K562 (cell line): ENCODE results near the gene KRT33A. TPM values are rescaled to one million over a fixed set of nuclear protein-coding genes. Genes with fewer than 3 reads are reported as not detected.

Experiments
- ATAC-seq: fragments of 200-7000 bp; cut with Tn5 transposase; 3 replicates; pipeline ENCODE4 v1.9.1; 2020; ENCODE audit warnings: moderate library complexity
- BruUV-seq: library from RNA; stranded (reverse); fragments of 400-500 nt; replicated peaks from 2 replicates; lab custom pipeline; 2021; lab: Mats Ljungman, UMichigan
- CTCF ChIA-PET: fragments of 300-600 bp; formaldehyde crosslinking; extraction: SDS; loops from one replicate; lab custom pipeline; 2021; ENCODE audit warnings: low intra/inter-chr PET ratio; lab: Yijun Ruan, JAX
- POLR2A ChIA-PET: fragments of 300-600, 350-650 bp; sonication (Branson Sonifier 250); formaldehyde crosslinking; extraction: SDS; loops from one replicate; lab custom pipeline; 2021; ENCODE audit warnings: antibody characterized with exemption, inconsistent platforms; lab: Yijun Ruan, JAX
- DNase-seq, 4 experiments: peaks; one replicate each; pipeline versions ENCODE4 v3.0.0 to v3.0.0-alpha.2; 2011 to 2018; ENCODE audit warnings: low spot score in 3 of 4, mixed read lengths in 3 of 4; ENCODE audit errors: extremely low read depth in 1 of 4
- FAIRE-seq: peaks from 2 replicates; lab custom pipeline; 2011; peaks lifted over from hg19 to GRCh38; lab: Jason Lieb, UNC
- H2AFZ ChIP-seq: 2 replicates; pipeline ENCODE4 v1.6.0; 2011; ENCODE audit warnings: low read depth, low read length, control low read depth, inconsistent platforms
- H3K27ac ChIP-seq: fragments of 200-600 bp; 3 replicates; pipeline ENCODE4 v1.8.0; 2011; ENCODE audit warnings: low read depth, mild to moderate bottlenecking, control low read depth, inconsistent platforms, low read length, moderate library complexity, mixed read lengths; ENCODE audit errors: extremely low read depth
- H3K27me3 ChIP-seq, 2 experiments: fragments of 300-600 bp in 1 of 2; 2 replicates in 1 of 2; 3 replicates in 1 of 2; pipeline versions ENCODE4 v1.6.0 to v1.8.0; 2011; ENCODE audit warnings: inconsistent platforms in 2 of 2, low read length in 2 of 2, mild to moderate bottlenecking in 1 of 2, mixed read lengths in 1 of 2, moderate library complexity in 1 of 2; ENCODE audit not compliant: control insufficient read depth in 2 of 2, insufficient read depth in 2 of 2
- H3K36me3 ChIP-seq: fragments of 300-600 bp; 3 replicates; pipeline ENCODE4 v1.8.0; 2011; ENCODE audit warnings: mild to moderate bottlenecking, low read length, inconsistent platforms; ENCODE audit not compliant: control insufficient read depth, insufficient read depth
- H3K4me1 ChIP-seq, 2 experiments: fragments of 200-600 bp in 1 of 2; replicated peaks in 1 of 2; 2 replicates in 1 of 2; 3 replicates in 1 of 2; pipeline versions ENCODE4 v1.5.1 to v1.8.0; 2011; ENCODE audit warnings: inconsistent platforms in 2 of 2, low read length in 2 of 2, mild to moderate bottlenecking in 1 of 2, mixed read lengths in 1 of 2, moderate library complexity in 1 of 2; ENCODE audit not compliant: control insufficient read depth in 2 of 2, insufficient read depth in 2 of 2
- H3K4me2 ChIP-seq: 2 replicates; pipeline ENCODE4 v1.6.1; 2011; ENCODE audit warnings: low read length, control low read depth, inconsistent platforms, mixed read lengths; ENCODE audit not compliant: insufficient read depth
- H3K4me3 ChIP-seq: fragments of 200-600 bp; sonication (generic), shearing (Covaris generic); 2 replicates; pipeline ENCODE4 v1.5.1; 2016; ENCODE audit warnings: control low read depth, inconsistent platforms
- H3K79me2 ChIP-seq: fragments of 200-600 bp; 3 replicates; pipeline ENCODE4 v1.8.0; 2011; ENCODE audit warnings: low read length, inconsistent platforms; ENCODE audit not compliant: control insufficient read depth, insufficient read depth
- H3K9ac ChIP-seq, 2 experiments: 2 replicates each; pipeline versions ENCODE4 v1.6.0 to v1.6.1; 2011; ENCODE audit warnings: low read depth in 2 of 2, low read length in 2 of 2, control low read depth in 1 of 2, inconsistent platforms in 1 of 2, mild to moderate bottlenecking in 1 of 2, mixed read lengths in 1 of 2; ENCODE audit not compliant: insufficient read depth in 1 of 2
- H3K9me1 ChIP-seq: one replicate; pipeline ENCODE4 v1.6.0; 2011; ENCODE audit warnings: inconsistent platforms, mild to moderate bottlenecking, low read length, moderate library complexity; ENCODE audit not compliant: control insufficient read depth, insufficient read depth
- H3K9me3 ChIP-seq: replicated peaks from 2 replicates; pipeline ENCODE4 v1.5.1; 2011; ENCODE audit warnings: low read depth, low read length, inconsistent platforms; ENCODE audit not compliant: control insufficient read depth, insufficient read depth
- H4K20me1 ChIP-seq: replicated peaks from 2 replicates; pipeline ENCODE4 v1.6.1; 2011; ENCODE audit warnings: low read length, inconsistent platforms, mixed read lengths; ENCODE audit not compliant: control insufficient read depth, insufficient read depth
- BCOR ChIP-seq: fragments of 450-650 bp; IDR thresholded peaks from 2 replicates; pipeline ENCODE4 v1.6.1; 2016
- FOXO4 ChIP-seq: fragments of 450-650 bp; formaldehyde crosslinking; IDR thresholded peaks from 2 replicates; pipeline ENCODE4 v1.4.0; 2020; ENCODE audit warnings: mild to moderate bottlenecking, moderate library complexity
- GTF2A2 ChIP-seq: IDR thresholded peaks from 2 replicates; pipeline ENCODE4 v1.6.1; 2016; ENCODE audit warnings: mild to moderate bottlenecking, missing genetic modification characterization, missing compliant biosample characterization
- HMBOX1 ChIP-seq: sonication (generic); IDR thresholded peaks from 2 replicates; pipeline ENCODE4 v1.6.1; 2016
- KDM4B ChIP-seq, 2 experiments: fragments of 450-650 bp in 1 of 2; sonication (generic) in 1 of 2; IDR thresholded peaks; 2 replicates each; pipeline ENCODE4 v1.6.1; 2016 to 2017; ENCODE audit warnings: borderline replicate concordance in 2 of 2, antibody characterized with exemption in 1 of 2, low read depth in 1 of 2, mild to moderate bottlenecking in 1 of 2
- KLF10 ChIP-seq: fragments of 250-450 bp; sonication (Bioruptor Pico); IDR thresholded peaks from 2 replicates; pipeline ENCODE4 v1.6.1; 2021; ENCODE audit warnings: matching md5 sums
- MTA2 ChIP-seq: fragments of 450-650 bp; IDR thresholded peaks from 2 replicates; pipeline ENCODE4 v1.6.1; 2016; ENCODE audit warnings: low read depth
- NCOA4 ChIP-seq: fragments of 450-650 bp; IDR thresholded peaks from 2 replicates; pipeline ENCODE4 v1.6.1; 2018; ENCODE audit warnings: mild to moderate bottlenecking; ENCODE audit not compliant: partially characterized antibody
- NEUROD1 ChIP-seq: fragments of 150-350 bp; IDR thresholded peaks from 2 replicates; pipeline ENCODE4 v1.6.1; 2014; ENCODE audit warnings: borderline replicate concordance, low read length, low read depth; ENCODE audit not compliant: partially characterized antibody
- PRPF4 ChIP-seq: fragments of 200-400 bp; formaldehyde crosslinking; IDR thresholded peaks from one replicate; pipeline ENCODE4 v1.6.1; 2017; ENCODE audit warnings: low read length, low read depth, mild to moderate bottlenecking; ENCODE audit not compliant: insufficient read depth, poor library complexity, severe bottlenecking
- RBFOX2 ChIP-seq: fragments of 200-400 bp; formaldehyde crosslinking; IDR thresholded peaks from 2 replicates; pipeline ENCODE4 v1.6.1; 2017; ENCODE audit warnings: low read depth, mild to moderate bottlenecking, low read length, moderate library complexity
- RBM22 ChIP-seq: fragments of 200-400 bp; formaldehyde crosslinking; IDR thresholded peaks from 2 replicates; pipeline ENCODE4 v1.6.1; 2018; ENCODE audit warnings: low read length, low read depth; ENCODE audit not compliant: poor library complexity, severe bottlenecking
- ZBTB33 ChIP-seq: sonication (generic); formaldehyde crosslinking; IDR thresholded peaks from 2 replicates; pipeline ENCODE4 v1.8.1; 2023; ENCODE audit warnings: mild to moderate bottlenecking, missing genetic modification reagents
- ZBTB5 ChIP-seq: fragments of 450-650 bp; IDR thresholded peaks from 2 replicates; pipeline ENCODE4 v1.6.1; 2017; ENCODE audit warnings: antibody characterized with exemption
- ZNF239 ChIP-seq: fragments of 250-450 bp; sonication (Bioruptor Pico); IDR thresholded peaks from 2 replicates; pipeline ENCODE4 v1.4.0; 2020; ENCODE audit warnings: mild to moderate bottlenecking
- ZNF511 ChIP-seq: sonication (generic); formaldehyde crosslinking; IDR thresholded peaks from 2 replicates; pipeline ENCODE4 v1.8.0; 2022; ENCODE audit warnings: mild to moderate bottlenecking, missing genetic modification reagents
- WGBS: fragments of 100-300 bp; shearing (Covaris generic); methylation state at CpG from one replicate; pipeline ENCODE4 v1.1.6; 2016; ENCODE audit warnings: low coverage, mixed read lengths; ENCODE audit not compliant: insufficient coverage; ENCODE audit errors: missing lambda C conversion rate; 5-methylcytosine and 5-hydroxymethylcytosine counted together
- in situ Hi-C: fragments of 300-500 bp; cut with MboI; formaldehyde crosslinking; loops from 4 replicates; pipeline ENCODE4 v1.15.0; 2018; ENCODE audit warnings: inconsistent platforms, mixed read lengths
- intact Hi-C: fragments of 100-400 bp; cut with micrococcal nuclease; formaldehyde crosslinking; loops from 2 replicates; pipeline ENCODE4 v1.14.2; 2022
- polyA plus RNA-seq, 8 experiments: library from polyadenylated mRNA; depleted of rRNA in 4 of 8; stranded (reverse) in 5 of 8; unstranded in 3 of 8; fragments of >200 nt; fragmentation: Nextera tagmentation in 2 of 8; fragmentation: Illumina TruSeq in 1 of 8; extraction: Ambion mirVana in 2 of 8; extraction: Trizol in 1 of 8; gene quantifications; 2 replicates each; pipeline versions ENCODE4 v1.2.1 to v1.2.3, GENCODE V29; 2011 to 2014; ENCODE audit warnings: inconsistent platforms in 1 of 8, missing spikeins in 1 of 8
- total RNA-seq, 7 experiments: library from RNA; depleted of rRNA in 6 of 7; stranded (reverse); fragments of >200 nt in 6 of 7; fragmentation: Illumina TruSeq in 2 of 7; extraction: Trizol in 2 of 7; gene quantifications; 2 replicates each; pipeline versions ENCODE4 v1.2.1 to v1.2.3, GENCODE V29; 2011 to 2021; ENCODE audit warnings: low replicate concordance in 1 of 7

Gene KRT33A
- total and polyA plus RNA-seq, 9 of the 15 experiments (the other 6 are each of a cell fraction or from before 2014, with no cell fraction given): not detected

- no peak for FAIRE-seq
- no TSS peak for BruUV-seq
Observed at GRCh38 chr17:41369713-41370112, 19.1 kb upstream of the KRT33A start, which contains the start of gene KRT33B. TSS of gene KRT33B (minus strand) at chr17:41369813. CDS start at chr17:41369750, 63 bp downstream.

More at GRCh38 chr17:41369713-41370112, 19.1 kb upstream of the KRT33A start, which contains the start of gene KRT33B:
- DNase-seq: no peak
- Histone ChIP-seq H3K27ac (no peak within 1 kb of the TSS), H3K9ac (no peak within 1 kb of the TSS), H3K9me1 (no peaks in the 10 kb centered on the region), H3K79me2 (no peaks in the 10 kb centered on the region), H3K9me3 (no peaks in the 10 kb centered on the region), H3K4me3 (no peak within 1 kb of the TSS), H4K20me1 (no peaks in the 10 kb centered on the region), H3K27me3 (peaks cover 0 to 4% of the 10 kb centered on the region in 2 experiments; a peak in 1 of 5 replicates), H3K4me2 (no peak within 1 kb of the TSS), H2AFZ (no peak within 1 kb of the TSS), H3K4me1 (no peaks in the 10 kb centered on the region), H3K36me3 (no peaks in the 10 kb centered on the region)
- ChIA-PET POLR2A (interaction anchor here (0.6 to 1.8 kb wide), 5 partner anchors 10 to 167 kb away, joined by 3 to 4 read pairs (median 3); no protein-coding TSS in a partner anchor), CTCF (no interaction called here)
- ATAC-seq: no peak
- no peak for TF ChIP-seq KLF10 (CRISPR knock-in tag)
- TF ChIP-seq KDM4B (IDR thresholded peaks at IDR 0.05; ENCODE audit: borderline replicate concordance in 2 of 2, low read depth in 1 of 2): no peak
- TF ChIP-seq BCOR: no peak
- no peak for TF ChIP-seq NCOA4
- no peak for TF ChIP-seq RBFOX2
- no peak for TF ChIP-seq GTF2A2 (tag)
- no peak for TF ChIP-seq ZBTB5
- TF ChIP-seq ZNF511 (CRISPR knock-in tag): no peak
- no peak for TF ChIP-seq HMBOX1
- no peak for TF ChIP-seq RBM22
- TF ChIP-seq ZBTB33 (CRISPR knock-in tag): no peak
- no peak for TF ChIP-seq ZNF239 (CRISPR knock-in tag)
- no peak for TF ChIP-seq NEUROD1
- TF ChIP-seq PRPF4: no peak
- no peak for TF ChIP-seq FOXO4 (CRISPR knock-in tag)
- no peak for TF ChIP-seq MTA2
- 0% methylated on average over 1 of the region's 1 CpG for WGBS
- in situ Hi-C loops (no loop called here), intact Hi-C loops (no loop called here)
